HS-5 (cell line): ENCODE results near the gene RSAD2.

ENCODE experiments used
- DNase-seq: peaks from one replicate; pipeline ENCODE4 v3.0.0-alpha.2; 2012; ENCODE audit warnings: low read depth

The RSAD2 gene

DNA sequence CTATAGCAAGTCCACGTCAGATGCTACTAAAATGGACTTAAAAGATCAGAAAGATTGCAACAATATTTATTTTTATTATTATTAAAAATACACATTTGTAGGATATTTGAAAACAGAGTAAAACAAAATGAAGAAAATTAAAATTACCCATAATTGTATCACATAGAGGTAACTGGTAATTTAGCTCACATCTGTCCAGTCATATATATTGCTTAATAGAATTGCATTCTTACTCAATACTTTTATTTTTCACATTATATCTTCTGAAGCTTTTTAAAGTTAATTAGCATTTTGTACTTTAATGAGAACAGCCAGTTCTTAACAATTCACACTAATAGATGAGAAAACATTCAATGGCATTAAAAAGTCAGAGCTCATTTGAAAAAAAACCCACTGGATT lies 28.1 kb downstream of the RSAD2 start:
- no peak for DNase-seq

DNA sequence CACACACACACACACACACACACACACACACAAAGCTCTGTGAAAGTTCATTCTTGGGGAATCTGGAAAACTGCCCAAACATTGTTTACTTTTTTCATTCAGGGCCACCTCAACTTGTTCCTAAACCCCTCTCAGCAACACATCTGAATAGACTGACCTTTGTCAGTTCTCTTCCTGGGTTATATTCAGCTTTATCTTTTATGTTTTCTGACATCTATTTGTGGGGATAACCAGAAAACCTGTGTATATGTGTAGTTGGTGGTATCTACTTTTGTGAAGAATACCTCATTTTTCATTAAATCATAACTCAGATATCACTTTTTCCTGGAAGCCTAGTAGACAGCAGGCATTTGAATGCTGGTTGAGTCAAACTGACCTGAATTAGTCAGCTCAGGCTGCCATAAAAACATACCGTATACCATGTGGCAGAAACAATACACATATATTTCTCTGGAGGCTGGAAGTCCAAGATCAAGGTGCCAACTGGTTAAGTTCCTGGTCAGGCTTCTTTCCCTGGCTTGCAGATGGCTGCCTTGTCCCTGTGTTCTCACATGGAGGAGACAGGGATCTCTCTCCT lies 28.7 kb downstream of the RSAD2 start:
- no peak for DNase-seq

DNA sequence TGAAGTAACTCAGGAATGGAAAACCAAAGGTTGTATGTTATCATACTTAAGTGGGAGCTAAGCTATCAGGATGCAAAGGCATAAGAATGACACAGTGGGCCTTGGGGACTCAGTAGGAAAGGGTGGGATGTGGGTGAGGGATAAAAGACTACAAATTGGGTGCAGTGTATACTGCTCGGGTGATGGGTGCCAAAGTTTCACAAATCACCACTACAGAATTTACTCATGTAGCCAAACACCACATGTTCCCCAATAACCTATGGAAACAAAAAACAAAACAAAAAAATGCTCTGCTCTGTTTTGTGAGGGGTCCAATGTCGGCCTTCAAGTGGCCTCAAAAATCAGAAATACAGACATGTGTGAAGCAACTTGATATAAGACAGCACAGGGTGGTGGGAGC lies 30.7 kb downstream of the RSAD2 start:
- DNase-seq: no peak

DNA sequence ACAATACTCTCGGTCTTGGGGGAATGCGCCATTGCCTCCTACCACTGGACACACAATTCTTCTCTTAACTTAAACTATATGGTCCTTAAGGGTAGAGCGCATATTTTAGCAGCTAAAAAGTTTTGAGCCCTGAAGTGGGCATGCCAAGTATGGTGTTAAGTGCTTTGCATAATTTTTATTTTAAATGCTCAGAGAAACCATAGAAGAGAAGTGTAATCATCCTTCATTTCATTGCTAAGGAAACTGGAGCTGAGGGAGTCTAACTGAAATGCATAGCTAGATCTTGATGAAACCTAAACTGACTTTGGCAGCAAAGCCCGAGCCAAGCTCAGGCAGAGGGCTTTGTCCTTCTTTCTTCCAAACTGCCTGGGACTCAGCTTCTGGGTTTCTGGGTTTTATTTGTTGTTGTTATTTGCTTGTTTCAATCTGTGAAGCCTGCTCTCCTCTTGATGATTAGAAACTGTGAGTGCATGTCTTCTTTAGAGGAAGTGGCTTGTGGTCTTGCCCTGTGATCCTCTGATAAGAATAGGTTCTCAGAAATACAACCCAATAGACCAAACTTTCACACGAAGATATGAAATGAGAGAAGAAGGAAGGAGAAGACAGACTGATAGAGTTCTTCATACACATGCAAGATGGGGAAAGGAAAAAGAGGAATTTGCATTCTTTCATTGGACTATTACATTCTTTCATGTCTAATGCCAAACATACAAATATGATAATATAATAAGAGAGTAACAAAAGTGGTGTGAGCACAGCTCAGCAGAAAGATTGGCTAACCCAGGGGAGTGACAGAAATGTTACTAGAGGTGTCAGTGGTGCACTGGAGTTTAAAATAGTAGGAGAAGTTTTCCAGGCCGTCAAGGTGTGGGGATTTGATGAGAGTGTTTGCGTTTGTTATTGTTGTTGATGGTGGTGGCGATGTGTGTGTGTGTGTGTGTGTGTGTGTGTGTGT lies 32.1 kb downstream of the RSAD2 start:
- DNase-seq: no peak

DNA sequence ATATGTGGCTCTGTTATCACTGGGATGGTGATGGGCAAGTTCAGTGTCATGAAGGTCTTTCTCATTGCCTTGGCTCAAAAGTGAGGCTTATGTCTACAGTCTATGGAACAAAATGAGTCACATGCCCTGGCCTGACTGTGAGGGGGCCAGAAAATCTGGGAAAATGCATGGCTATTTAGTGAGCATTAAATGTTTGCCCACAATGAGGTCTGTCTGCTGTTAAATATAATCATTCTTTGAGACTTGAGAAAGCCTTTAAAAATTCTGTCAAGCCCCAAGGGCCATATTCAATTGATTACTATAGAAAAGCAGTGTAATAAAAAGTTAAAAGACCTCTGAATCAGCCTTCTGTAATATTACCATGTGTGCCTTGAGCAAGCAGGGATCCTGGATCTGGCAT lies 34.1 kb downstream of the RSAD2 start:
- no peak for DNase-seq

DNA sequence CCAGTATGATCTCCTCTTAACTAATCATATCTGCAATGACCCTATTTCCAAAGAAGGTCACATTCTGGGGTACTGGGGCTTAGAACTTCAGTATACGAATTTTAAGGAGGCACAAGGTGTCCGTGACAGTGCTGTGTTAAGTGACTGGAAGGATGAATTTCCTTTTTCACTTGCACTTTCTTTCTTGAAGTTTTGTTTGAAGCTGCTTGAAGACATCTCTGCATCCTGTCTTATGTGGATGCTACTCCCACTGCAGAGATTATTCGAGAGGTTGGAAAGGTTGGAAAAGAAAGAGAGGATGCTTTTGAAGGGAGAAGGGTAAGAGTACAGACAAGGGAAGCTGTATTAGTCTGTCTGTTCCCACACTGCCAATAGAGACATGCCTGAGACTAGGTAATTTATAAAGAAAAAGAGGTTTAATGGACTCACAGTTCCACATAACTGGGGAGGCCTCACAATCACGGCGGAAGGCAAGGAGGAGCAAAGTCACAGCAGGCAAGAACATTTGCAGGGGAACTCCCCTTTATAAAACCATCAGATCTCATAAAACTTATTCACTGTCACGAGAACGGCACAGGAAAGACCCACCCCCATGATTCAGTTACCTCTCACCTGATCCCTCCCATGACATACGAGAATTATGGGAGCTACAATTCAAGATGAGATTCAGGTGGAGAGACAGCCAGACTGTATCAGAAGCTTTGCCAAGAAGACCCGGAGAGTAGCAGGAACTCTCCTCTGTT lies 36.0 kb downstream of the RSAD2 start:
- no peak for DNase-seq

DNA sequence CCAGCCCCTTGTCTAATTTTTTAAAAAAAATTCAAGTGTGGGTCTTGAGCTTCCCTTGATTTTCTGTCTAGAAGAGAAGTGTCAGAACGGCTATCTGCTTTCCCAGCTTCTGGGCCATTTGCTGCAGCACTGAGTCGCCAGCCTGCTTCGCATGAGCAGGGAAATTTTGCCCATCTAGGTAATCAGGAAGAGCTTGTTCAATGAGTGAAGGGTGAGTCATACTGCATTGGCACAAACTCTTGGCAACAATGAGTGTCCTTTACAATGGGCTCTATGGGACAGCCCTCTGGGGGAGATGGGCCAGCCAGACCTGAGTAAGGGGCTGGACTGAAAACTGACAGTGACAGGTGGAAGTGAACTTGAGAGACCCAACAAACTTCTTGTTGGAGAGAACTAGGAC lies 37.3 kb downstream of the RSAD2 start:
- DNase-seq: peak; percentile 34

DNA sequence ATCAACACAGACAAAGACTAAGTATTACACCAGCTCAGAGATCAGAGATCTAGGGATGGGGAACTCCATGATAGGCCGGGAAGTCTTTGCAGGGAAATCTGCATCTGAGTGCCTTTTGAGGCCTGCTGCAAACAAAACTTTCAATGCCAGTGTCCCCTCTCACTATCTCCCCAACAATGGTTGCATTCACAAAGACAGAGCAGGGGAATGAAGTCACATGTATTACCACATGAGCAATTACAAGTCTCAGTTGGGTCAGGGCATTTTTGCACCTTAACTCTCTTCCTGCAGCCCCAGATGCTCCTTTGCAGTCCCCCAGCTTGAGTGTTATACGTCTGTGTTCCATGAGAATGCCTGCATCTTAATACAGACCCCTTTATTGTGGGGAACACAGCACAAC lies 37.8 kb downstream of the RSAD2 start:
- DNase-seq: no peak

DNA sequence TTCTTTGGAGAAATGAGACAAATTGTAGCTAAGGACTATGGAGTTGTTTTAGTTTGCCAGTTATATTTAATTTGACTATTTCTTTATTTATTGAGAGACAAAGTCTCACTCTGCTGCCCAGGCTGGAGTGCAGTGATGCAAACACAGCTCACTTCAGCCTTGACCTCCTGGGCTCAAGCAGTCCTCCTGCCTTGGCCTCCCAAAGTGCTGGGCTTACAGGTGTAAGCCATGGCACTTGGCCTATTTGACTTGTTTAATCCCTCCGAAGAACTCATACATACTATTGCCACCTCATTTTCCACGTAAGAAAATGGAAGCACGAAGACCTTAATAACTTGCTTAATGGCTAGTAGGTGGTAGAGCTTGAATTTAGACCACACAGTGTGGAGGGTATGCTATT lies 38.6 kb downstream of the RSAD2 start:
- DNase-seq: no peak

DNA sequence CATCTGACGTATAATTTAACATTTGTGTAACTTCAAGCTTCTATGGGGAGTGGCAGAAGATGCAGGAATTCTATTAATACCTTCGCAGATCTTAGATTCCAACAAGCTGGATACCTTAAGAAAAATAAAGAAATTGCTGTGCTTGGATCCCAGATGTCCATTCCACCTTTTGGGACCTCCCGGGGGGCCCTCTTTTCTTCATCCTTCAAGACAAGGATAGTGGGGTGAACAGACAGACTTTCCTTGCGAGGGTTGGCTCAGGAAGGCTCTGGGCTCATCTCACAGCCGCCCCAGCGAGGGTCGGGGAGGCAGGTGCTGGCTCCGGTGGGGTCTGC lies 39.1 kb downstream of the RSAD2 start:
- DNase-seq: no peak

DNA sequence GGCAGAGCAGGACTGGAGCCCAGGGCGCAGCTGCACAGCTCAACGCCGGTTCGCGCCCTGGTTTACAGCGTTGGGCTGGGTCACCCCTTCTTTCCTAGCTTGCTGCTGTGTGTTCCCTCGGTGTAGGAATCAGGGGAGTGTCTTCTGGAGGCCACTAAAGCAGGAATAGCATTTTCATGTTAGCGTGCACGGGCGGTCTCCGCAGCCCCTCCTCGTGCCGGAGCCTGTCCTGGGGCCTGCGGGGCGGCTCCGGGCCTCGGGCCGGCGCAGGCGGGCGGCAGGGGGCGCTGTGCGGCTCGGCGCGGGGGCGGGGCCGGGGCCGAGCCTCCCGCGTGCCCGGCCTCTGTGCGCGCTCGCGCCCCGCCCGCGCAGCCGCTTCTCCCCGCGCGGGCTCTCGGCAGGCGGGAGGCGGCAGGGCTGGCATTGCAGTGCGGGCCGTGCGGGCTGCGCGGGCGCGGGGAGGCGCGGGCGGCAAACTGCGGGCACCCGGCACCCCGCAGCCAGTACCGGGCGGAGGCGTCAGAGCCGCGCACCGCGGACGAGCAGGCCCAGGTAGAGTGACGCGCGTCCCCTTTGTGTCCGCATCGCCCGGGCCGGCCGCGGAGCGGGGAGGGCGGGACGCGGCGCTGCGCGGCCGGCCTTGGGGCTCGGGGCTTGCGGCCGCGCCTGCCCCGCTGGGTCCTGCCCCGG lies 39.6 kb downstream of the RSAD2 start, which contains the start of gene RNF144A:
RNF144A (plus strand) TSS at position 342 of the 690 bp plus-strand sequence. CDS start 79,515 bp downstream, outside the sequence.
- no peak for DNase-seq

DNA sequence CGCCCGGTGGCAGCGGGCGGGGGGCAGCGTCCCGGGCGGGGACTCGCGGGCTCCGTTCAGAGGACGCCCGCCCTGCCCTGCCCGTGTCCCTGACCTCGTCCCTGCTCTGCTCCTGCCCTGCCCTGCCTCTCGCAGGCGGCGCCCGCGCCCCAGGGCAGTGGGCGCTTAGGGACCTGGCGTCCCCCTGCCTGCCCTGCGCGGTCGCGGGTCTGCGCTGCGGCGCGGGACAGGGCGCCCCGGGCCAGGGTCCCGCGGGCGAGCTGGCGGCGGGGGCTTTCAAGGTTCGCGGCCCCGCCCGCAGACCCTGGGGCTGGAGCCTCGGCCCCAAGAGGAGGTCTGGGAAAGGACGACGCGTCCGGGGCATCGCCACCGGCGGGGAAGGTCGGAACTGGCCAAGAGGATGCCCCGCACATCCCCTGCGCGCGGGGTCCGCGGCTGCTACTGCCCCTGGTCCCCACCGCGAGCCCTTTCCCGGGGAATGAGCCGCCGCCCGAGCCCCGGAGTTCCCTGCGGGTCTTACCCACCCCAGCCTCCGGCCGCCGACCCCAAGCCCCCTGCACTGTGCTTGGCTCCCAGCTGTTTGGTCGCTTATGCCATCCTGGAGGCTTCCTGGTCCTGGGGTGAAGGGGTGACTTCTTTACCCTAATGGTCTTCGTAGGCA lies 40.3 kb downstream of the RSAD2 start:
- DNase-seq: no peak

DNA sequence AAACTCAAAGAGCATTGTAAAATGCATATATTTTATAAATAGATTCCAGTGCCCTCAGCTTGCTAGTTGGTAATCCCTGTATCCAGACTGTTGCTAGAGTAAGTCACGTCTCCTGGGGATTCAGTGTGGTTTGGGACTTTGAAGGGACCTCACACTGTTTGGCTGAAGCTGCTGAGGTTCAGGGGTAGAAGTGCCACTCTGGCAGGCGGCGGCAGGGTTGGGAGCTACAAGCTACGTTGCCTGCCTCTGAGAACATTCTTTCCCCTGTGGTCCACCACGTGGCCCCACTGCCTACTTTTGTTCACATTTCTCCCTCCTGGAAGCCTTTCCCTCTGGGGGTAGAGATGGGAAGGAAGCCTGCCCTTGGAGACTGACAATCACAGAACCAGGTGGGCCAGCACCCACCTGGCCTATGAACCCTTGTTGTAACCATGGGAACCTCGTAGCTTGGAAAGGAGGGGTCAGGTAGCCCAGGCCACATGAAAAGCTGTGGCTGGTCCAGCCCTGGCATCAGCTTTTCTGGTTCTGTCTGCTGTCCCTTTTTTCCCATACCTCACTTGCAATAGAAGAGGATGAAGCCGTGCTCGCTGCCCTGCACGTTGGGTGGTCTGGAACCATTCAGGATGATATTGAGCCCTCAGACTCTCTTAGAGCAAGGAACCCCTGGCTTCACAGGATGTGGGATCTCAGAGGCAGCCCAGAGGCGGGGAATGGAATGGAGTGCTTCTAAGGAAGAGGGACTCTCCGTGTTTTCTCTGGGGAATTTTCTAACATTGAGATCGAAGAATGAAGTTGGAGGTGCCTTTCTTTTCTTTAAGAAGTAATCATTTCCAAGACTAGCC lies 42.5 kb downstream of the RSAD2 start:
- no peak for DNase-seq

DNA sequence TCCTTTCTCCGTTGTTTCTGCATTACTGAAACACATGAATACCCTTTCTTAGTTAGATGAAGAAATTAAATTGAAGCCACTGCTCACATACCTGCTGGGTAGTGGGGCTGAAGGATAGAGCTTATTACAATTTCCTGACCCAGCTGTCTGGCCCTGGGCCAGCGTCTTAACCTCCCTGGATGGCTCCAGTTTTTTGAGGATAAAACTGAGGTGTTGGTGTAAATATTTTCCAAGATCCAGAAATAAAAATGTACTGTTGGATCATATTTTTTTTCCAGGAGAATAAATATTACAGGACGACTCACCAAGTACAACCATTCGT lies 43.1 kb downstream of the RSAD2 start:
- DNase-seq: no peak

DNA sequence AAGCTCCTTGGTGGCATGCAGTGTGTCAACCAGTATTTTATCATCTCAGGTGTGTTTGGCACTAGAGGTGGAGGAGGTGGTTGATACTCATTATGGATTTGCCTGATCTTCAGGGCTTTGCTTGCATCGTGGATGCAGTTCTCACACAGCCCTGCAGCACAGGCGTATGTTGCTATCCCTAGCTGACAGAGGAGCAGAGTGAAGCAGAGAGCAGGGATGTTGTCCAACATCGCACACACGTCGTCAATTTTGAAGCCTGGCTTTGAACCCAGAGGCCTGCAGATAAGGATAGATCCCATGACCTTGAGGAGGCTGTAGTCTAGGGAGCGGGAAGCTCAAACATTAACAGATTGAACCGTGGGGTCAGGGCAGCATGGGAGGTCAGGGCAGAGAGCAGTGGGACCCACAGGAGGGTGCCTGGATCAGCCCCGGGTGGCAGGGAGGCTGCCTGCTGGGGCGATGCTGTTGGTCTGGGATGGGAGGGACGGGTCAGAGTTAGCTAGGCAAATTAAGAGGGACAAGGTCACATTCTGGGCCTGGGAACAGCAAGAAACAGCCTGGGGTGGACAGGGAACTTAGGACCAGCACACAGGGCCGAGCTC lies 43.8 kb downstream of the RSAD2 start:
- DNase-seq: no peak

DNA sequence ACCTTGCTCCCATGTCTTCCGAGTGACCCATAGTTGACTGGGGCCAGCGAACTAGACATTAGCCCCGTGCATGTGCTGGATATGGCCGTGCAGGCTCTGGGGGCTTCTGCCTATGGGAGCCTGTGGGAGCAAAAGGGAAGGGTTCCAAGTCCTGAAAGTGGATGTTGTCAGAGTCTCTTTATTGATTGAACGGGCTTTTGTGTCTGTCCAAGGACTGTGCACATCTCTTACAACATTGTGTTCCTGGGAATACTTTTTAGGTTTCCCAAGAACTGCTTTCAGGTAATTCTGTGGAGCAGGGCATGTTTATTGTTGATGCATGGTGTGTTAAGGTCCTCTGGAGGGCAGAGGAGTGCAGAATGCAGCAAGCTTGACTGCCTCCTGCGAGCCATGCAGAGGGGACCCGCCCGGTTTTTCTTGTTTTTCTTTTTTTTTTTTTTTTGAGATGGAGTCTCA lies 44.7 kb downstream of the RSAD2 start:
- no peak for DNase-seq

DNA sequence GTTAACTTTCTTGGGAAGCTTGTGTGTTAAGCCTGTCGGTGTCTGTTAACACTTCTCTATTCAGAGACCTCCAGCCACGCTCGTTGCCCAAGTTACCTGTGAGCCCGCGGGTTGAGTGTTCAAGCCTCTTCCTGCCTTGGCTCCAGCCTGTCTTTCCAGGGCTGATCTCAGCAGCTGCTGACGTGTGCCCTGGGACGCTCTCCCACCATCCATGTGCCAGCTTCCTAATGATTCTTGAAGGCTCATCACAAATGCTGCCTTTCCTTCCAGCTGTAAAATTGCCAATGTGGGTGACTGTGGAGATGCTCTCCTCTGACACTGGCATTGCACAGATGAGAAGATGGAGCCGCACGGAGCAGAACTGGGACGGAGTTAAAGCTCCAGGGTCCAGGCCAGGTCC lies 45.7 kb downstream of the RSAD2 start:
- no peak for DNase-seq

DNA sequence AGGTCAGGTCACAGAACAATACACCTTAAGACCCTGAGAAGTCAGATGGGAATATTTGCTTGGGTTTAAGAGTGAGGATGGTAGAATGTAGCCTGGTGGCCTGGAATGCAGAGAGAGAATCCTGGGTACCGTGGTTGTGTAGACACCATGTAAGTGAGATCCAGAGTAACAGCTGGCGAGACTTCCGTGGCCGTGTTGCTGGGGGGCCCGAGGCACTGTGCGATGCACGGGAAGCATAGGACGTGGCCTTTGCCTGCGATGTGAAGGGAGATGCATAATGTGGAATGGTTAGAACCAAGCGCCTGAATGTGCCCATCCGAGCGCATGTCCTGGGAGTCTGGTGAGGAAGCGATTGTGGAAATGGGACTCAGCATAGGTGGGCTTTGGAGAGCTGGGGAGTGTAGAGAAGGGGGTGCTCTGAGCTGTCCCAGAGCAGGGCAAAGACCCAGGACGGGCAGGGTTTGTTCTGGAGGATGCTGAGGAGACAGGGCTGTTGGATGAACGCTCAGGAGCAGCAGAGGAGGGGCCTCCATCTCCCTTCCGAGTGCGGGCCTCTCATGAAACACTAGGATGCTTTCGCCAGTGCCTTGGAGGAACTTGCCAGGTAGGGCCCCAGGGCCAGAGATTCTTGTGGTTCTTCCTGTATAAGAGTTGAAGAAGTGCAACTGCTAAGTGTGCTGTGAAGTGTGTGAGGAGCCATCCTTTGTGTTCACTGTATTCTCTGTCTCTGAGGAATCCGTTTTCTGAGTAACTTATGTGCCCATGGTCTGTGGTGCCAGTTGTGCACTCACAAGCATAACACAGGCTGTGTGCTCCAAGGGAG lies 46.7 kb downstream of the RSAD2 start:
- DNase-seq: no peak

DNA sequence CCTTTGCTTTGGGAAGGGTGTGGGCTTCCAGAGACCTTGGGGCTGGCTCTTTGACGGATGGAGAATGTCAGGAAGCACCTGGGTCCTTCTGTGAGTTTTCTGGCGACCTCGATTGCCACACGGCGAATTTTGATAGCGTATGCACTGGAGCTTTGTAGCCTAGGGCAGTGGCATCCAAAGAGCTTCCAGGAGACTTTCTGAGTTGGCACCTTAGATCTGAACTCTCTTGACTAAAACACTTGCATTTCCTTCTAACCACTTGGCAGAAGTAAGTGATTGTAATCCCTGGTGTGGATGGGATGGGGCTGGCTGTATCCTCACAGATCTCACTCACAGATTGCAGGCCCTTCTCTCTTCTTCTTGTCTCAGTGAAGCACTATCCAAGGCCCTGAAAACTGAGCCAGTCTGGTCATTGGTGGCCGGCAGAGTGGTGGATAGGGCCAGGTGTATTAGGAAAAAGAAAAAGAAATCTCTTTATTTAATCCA lies 47.4 kb downstream of the RSAD2 start:
- no peak for DNase-seq
